AG09309 (cell line): ENCODE measurements around the gene CCP110.
A peak's percentile ranks its signal among the peaks of the same experiment; 100 is the strongest.

Experiments used
- DNase-seq: peaks from one replicate; pipeline ENCODE4 v3.0.0-alpha.2; 2010; ENCODE audit warnings: low read depth
- H3K4me3 ChIP-seq: 2 replicates; pipeline ENCODE4 v1.5.1; 2011; ENCODE audit warnings: mild to moderate bottlenecking, low read depth, low read length, moderate library complexity; ENCODE audit not compliant: control insufficient read depth
- TF ChIP-seq, protein P1 (sequence below): IDR thresholded peaks from 2 replicates; pipeline ENCODE4 v1.5.1; 2011; ENCODE audit warnings: mild to moderate bottlenecking, low read depth, low read length, inconsistent platforms; ENCODE audit not compliant: insufficient read depth, control insufficient read depth; ENCODE audit errors: missing control alignments

Gene CCP110

GRCh38 chr16:19573997-19574396 lies 50.3 kb downstream of the CCP110 start:
- H3K4me3 ChIP-seq = no peak overlapping the region
- no peak for DNase-seq
- TF ChIP-seq, protein P1, sequence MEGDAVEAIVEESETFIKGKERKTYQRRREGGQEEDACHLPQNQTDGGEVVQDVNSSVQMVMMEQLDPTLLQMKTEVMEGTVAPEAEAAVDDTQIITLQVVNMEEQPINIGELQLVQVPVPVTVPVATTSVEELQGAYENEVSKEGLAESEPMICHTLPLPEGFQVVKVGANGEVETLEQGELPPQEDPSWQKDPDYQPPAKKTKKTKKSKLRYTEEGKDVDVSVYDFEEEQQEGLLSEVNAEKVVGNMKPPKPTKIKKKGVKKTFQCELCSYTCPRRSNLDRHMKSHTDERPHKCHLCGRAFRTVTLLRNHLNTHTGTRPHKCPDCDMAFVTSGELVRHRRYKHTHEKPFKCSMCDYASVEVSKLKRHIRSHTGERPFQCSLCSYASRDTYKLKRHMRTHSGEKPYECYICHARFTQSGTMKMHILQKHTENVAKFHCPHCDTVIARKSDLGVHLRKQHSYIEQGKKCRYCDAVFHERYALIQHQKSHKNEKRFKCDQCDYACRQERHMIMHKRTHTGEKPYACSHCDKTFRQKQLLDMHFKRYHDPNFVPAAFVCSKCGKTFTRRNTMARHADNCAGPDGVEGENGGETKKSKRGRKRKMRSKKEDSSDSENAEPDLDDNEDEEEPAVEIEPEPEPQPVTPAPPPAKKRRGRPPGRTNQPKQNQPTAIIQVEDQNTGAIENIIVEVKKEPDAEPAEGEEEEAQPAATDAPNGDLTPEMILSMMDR = no peak

DNA sequence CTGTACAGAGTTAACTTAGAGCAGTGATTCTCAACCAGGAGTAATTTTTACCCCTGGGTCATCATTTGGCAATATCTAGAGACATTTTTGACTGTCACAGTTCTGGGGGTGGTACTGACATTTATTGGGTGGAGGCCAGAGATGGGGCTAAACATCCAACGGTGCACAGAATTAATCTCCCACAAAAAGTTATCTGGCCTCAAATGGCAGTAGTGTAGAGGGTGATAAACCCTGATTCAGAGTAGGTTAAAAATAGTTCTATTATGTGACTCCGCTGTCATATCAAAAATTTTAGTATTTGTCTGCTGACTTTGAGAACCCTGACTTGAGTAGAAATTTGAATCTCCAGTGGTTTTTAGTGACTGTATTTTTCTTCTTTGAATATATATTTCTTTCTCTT lies 50.9 kb downstream of the CCP110 start:
- no peak for DNase-seq
- TF ChIP-seq, protein P1 = no peak
- no peak overlapping the region for H3K4me3 ChIP-seq

- TF ChIP-seq, protein P1 = no peak
- no peak overlapping the region for H3K4me3 ChIP-seq
- DNase-seq = no peak
These were observed 54.7 kb downstream of the CCP110 start for GRCh38 chr16:19578378-19578971.

DNA sequence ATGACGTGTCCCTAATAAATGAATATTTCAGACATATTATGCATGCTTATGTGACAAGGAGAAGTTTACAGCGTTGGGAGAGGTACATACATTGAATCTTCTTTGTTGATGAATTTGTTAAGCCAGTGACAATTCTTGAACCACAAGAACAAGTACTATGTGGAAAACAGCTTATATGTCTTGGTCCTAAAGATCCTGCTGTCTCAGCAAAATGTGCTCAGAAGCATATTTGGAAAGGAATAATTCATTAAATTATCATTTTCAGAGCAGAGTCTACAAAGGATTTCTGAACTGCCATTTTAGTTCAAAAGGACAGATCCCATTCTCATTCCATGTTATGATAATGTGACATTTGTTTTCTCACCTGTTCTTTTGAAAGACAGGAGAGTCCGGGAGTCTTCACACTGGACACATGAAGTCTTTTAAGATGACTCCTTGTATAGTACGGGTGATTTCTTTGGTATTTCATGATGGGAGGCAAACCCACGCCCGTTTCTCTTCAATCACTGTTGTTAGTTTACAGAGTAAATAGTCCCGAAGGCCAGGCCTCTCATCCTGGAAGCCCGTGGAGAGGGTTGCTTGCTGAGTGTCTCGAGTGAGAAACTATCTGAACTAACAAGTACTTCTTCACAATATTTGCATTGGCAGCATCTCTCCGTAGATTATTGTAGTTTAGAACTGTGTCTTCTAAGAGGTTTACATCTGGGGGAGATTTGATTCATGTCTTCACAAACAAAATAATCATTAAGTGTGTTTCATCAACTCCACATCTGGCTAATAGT lies 58.5 kb downstream of the CCP110 start:
- no peak for DNase-seq
- TF ChIP-seq, protein P1 = no peak
- no peak overlapping the region for H3K4me3 ChIP-seq

- no peak for DNase-seq
- H3K4me3 ChIP-seq = no peak overlapping the region
- TF ChIP-seq, protein P1 = peak; percentile 92
These were observed 60.0 kb downstream of the CCP110 start for GRCh38 chr16:19583665-19584300.

- H3K4me3 ChIP-seq = no peak overlapping the region
- TF ChIP-seq, protein P1 = no peak
- DNase-seq = no peak
These were observed 64.9 kb downstream of the CCP110 start for GRCh38 chr16:19588661-19589060.
